ENCODE measurements around the gene IGF2R.

IGF2R gene

GRCh38 chr6:159976686-159977254 is 7.9 kb downstream of the IGF2R start:
- DNase-seq: no peak

DNA sequence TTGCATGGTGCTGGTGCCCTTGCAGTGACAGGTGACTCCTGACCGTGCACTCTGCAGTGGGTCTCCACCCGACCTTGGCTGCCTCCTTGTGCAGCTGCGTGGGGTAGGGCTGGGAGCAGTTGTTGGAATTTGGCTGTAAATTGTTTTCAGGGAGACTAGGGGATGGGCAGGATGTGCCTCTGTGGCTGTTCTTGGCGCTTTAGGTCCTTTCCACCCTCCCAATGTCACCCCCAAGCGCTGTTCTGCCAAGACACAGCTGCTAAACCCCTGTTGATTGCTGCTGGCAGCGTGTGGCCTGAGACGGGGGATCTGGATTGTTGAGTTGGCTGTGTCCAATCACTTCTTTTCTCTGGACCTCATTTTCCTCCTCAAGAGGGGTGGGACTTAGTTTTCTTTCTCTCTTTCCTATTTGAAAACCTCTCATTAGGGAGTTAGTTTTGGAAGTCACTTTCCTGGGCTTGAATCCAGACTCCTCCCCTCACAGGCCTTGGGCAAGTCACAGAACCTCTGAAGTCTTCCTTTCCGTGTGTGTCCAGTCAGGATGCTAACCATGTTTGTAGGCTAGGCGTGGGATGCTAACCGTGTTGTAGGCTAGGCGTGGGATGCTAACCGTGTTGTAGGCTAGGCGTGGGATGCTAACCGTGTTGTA is 8.5 kb downstream of the IGF2R start:
- no peak for DNase-seq

DNA sequence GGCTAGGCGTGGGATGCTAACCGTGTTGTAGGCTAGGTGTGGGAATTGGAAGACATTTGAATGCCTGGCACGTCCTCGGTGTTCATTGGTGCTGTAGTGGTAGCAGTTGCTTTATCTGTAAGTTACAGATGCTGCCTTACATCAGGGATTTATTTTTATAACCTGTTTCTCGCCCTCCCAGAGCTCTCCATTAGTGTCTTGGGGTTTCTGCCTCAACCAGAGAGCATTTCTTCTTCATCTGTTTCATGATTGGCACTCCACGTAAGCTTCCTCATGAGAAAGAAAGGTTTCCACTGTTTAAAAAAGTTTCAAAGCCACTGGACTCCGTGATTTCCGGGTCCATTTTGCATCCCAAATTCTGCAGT is 9.0 kb downstream of the IGF2R start:
- no peak for DNase-seq

DNA sequence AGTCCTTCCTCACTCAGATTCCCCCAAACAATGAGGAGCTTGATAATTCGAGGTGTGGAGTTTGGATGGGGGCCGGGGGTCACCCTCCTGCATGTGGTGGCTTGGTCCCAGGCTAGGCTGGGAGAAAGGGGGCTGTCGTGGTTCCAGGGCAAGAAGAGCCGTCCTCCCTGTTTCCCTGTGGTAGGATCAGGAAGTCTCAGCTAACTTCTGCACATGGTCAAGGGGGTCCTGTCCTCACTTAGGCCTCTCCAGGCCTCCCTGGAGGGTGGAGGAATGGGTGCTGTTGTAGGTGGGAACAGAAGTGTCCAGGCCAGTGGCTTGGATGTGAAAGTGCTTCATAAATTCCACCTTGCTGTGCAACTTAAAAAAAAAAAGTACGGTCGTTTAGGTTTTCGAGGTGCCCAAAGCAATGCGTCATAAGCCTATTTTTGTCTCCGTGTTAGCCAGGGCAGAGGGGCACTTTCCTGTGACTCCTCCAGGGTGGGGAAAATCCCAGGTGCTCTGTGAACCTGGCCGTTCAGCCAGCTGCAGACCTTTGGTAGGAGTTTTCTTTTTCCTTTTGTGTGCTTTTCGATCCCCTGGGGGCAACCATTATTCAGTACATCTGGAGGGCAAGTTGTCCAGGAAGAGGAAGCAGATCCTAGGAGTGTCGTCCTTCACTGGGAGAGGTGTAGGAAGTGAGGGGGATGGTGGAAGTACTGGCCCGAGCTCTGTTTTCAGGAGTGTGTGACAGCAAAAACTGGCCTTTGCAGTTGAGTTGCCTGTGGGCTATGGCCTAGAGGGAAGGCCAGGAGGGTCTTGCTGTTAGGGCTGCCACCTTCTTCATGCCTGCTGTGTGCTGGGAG is 9.6 kb downstream of the IGF2R start:
- no peak for DNase-seq

DNA sequence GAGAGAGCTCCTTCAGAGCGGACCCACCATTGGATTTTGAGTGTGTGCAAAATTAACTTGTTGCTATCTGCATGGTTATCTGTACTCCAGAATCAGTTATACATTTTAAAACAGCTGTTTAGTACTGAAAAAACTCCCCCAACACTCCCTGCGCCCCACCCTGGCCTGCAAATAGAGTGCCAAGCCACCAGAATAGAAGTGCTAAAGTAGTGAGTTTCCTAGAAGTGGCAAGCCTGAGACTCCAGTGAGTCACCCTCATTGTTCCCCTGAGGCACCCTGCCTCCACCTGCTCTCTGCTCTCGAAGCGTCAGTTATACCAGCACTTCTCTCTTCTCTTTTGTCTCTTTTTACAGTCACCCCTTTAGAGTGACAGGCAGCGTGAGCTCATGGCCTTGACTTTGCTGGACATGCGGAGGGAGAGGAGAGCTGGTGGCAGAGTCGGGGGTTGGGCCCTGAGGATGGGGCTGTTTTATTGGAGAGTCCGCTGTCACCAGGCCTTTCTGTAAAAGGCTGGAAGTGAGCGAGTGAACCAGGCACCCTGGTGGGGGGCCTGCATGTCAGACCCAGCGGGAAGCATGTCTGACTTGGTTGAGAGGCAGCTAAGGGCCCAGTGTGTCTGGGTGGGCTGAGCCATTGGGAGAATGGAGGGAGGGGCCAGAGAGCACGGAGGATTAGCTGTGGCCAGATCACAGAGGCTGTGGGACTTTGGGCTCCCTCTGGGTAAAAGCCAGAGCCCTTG is 10.4 kb downstream of the IGF2R start:
- DNase-seq: no peak

- DNase-seq: no peak
Observed at GRCh38 chr6:159980474-159980873, 11.6 kb downstream of the IGF2R start.

DNA sequence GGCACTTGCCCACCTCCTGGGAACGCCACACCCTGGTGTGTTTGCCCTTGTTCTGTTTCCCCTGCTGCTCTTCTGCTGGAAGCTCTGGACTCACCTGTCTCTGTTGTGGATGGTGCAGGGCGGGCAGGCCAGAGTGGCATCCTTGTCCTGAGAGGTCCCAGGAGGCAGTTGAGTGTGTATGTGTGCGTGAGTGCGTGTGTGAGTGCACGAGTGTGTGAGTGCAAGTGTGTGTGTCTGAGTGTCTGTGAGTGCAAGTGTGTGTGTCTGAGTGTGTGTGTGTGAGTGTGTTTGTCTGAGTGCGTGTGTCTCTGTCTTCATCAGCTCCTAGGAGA is 12.2 kb downstream of the IGF2R start:
- no peak for DNase-seq

DNA sequence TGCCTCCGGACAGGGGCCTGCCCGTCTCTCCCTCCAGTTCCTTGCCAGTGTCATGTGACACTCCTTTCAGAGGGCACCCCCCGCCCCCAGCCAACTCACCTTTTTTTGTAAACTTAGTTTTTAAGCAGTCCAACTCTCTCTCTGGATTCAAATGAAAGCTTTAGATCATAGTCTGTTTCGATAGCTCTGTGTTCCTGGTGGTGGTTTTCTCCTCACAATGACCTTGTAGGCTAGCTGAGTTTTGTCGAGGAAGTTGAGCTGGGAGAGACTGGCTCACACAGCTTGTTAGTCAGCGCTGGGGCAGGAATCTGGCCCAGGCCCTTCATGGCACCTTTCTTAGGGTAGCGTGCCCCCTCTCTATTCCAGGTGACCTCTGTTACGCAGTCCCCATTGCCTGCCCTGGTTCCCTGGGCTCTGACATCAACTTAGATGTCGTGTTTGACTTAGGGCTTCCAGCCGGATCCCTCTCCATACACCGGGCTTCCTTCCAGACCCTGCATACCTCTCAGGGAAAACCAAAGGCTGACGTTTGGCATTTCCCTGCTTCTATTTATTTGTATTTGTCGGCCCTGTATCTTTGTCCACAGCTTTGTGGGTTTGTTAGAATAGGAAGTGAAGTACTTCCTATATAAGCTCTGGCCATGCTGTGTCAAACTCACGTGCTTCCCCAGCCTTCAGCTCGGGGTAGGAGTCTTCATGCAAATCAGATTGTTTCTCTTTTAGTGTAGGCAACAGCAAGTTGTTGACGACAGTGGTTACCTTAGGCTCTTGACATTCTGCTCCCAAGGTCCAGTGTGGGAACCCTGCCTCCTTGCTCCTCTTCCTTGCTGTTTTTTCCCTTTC is 12.7 kb downstream of the IGF2R start:
- no peak for DNase-seq

DNA sequence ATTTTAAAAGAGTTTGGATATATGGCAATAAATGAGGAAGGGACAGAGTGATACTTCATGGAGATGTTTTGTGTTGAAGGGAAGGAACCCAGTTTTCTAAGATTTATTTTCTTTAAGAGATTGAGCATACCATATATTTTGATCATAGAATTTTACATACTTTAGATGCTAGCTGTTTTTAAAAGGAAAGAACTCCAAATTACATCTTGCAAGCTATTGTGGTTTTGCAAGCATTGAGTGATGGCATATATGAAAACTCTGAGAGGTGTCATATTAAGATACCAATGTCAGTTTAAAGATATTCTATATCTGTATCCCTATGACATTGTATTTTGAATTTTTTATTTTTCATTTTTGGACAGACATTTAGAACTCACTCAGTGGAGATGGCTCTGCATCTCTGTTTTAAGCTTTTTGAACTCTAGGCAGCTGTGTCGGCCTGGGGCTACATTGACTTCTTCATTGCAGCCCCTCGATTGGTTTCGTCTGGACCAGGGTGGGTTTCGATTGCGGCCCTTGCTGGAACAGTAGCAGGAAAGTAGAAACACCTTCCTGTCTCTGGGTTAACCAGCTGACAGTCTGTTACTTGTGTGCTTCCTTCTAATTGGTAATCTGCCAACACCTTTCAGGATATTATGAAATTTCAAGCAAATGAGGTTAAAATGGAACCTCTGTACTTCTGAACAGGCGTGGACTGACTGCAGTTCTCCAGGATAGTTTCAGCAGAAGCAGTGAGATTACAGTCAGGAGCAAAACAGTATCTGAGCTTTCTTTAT is 14.0 kb downstream of the IGF2R start:
- no peak for DNase-seq

DNA sequence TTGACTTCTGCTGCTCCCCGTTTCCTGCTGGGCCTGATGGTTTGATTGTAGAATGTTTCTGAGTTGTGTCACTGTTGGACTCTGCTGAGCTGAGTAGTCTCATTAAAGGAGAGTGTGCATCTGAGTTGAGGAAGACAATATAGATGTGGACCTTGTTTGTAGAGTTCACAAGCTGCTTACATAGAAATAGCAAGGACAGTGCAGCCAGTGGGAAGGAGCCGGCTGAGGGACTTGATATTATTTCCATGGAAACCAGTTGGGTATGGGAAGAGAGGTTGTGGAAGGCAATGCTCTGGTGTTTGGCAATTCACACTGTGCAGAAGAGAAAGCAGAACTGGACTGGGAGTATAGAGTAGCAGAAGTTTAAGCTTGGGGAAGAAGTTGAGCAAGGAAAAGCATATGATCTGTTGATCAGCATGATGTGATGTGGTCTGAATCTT is 14.8 kb downstream of the IGF2R start:
- no peak for DNase-seq

DNA sequence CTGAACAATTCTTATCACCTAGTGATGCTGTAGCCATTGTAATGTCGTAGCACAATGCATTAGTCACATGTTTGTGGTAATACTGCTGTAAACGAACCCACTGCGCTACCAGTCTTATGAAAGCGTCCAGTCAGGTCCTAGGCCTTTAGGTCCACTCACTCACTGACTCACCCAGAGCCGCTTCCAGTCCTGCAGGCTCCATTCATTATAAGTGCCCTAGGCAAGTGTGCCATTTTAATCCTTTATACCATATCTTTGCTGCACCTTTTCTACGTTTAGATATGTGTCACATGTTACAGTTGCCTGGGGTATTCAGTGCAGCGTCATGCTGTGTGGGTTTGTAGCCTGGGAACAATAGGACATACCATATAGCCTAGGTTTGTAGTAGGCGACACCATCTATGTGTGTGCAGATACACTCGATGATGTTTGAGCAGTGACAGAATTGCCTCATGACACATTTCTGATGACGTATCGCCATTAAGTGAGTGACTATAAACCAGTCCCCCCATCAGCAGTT is 15.4 kb downstream of the IGF2R start:
- no peak for DNase-seq

DNA sequence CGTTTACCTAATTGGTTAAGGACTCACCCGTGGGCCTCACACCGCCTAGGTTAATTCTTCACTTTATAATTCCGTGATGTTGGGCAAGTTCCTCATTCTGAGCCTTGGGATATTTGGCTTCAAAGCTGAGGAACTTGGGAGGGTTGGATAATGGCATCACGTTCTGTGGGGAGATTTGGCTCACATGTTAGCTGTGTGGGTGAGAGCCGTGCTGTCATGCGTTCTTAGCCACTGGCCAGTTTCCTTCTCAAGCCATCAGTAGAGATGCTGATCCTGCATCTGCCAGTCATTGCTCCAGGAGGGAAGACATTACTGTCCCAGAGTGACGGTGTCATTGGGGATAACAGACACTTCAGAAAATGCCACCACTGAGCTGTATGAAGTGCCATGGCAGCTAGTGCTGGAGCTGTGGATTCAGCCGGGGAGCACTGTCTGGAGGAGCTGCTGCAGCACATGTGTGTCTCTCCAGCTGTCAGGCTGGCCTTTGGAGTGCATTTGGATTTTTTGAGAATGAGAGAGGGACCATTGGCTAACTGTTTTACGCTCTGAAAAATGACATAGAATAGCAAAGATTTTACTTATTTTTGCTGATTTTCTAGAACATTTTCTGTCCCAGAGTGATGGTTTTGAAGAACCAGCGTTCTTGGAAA is 16.5 kb downstream of the IGF2R start:
- no peak for DNase-seq

DNA sequence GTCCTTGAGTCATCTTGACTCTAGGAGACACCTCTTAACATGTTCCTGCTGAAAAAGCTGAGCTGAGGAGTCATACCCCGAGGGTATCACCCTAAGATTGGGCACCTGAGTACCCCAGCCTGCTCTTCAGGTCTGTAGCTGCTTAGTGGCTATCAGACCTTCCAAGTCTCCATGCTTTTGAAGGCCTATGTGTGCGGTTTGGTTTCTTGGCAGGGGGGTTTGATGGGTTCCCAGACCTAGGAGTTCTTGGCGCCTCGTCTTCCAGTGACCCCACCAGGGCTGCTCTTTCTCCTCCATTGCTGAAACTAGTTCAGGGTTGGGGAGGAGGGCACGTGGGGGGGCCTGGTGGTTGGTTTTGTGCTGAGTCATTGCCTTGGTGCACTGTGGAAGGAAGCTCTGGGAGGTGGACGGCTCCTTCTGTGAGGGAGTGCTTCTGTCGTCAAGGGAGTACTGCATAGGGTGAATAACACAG is 20.1 kb downstream of the IGF2R start:
- DNase-seq: no peak

DNA sequence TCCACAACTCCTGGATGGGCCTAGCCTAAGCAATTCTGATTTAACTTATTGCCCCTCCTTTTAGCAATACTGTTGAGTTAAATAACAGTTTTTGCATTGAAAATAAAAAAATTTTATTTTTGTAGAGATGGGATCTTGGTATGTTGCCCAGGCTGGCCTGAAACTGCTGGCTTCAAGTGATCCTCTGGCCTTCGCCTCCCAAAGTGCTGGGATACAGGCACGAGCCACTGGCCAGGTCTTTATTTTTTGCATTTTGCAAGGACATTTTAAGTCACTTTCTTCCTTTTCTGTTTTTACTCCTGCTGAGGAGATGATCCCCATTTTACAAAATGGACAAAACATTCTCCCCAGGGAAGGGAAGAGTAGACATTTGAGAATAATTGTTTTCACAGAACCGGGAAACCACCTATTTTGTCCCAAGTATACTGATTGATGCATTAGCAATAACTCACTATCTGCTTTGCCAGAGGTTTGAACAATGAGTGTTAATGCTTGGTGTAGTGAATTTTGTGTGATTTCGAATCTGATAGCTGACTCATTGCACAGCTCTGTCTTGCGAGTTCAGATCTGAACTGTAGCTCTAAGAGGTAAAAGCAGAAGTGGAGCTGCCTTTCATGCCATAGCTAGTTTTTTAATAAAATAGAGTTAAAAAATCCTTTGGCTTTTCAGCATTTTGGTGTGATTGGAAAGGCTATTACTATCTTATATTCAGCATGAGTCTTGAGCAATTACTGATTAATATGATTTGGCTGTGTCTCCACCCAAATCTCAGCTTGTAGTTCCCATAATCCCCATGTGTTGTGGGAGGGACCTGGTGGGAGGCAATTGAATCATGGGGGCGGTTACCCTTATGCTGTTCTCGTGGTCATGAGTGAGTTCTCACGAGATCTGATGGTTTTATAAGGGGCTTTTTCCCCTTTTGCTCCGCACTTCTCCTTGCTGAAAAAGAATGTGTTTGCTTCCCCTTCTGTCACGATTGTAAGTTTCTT is 20.9 kb downstream of the IGF2R start:
- DNase-seq: no peak

DNA sequence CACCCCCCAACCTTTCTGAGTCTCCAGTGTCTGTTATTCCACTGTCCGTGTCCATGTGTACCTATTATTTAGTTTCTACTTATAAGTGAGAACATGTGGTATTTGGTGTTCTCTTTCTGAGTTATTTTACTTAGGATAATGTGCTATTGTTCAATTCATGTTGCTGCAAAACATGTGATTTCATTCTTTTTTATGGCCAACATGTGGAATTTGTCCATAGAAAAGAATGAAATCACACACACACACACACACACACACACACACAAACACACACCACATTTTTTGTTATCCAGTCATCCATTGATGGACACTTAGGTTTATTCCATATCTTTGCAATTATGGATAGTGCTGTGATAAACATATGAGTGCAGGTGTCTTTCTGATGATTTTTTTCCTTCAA is 23.5 kb downstream of the IGF2R start:
- DNase-seq: no peak

DNA sequence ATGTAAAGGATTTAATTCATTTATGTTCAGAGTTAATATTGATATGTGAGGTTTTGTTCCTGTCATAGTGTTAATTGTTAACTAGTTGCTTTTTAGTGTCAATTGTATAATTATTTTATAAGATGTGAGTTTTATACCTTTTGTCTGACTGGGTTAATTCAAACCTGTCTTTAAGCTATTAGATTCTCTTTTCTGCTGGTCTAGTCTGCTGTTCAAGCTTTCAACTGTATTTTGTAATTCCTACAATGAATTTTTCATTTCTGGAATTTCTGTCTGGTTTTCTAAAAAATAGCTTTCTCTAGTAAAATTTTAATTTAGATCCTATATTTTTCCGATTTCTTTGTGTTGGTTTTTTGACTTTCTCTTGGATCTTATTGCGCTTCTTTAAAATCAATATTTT is 26.5 kb downstream of the IGF2R start:
- no peak for DNase-seq

- no peak for DNase-seq
Observed at GRCh38 chr6:159996087-159996622, 27.3 kb downstream of the IGF2R start.

GRCh38 chr6:159996626-159997497 is 28.0 kb downstream of the IGF2R start:
- DNase-seq: no peak
